ENCODE results near the gene MRPS24. TPM values are rescaled to one million over a fixed set of nuclear protein-coding genes. Genes with fewer than 3 reads are reported as not detected.

Gene MRPS24
- total and polyA plus RNA-seq, 2 donors (not counting 3 experiments of a cell fraction or from before 2014, with no cell fraction given), result 105 to 279 TPM

GRCh38 chr7:43873300-43873699, 4.0 kb upstream of the MRPS24 start:
- intact Hi-C loops (cut with micrococcal nuclease), result no loop called here
- DNase-seq (ENCODE audit: low read depth, low spot score), result no peak
- BruUV-seq (replicated peaks), result no TSS peak

More at GRCh38 chr7:43873300-43873699, 4.0 kb upstream of the MRPS24 start:
- peaks cover 0 to 20% of the 10 kb centered on the region in 2 experiments for H3K36me3 ChIP-seq (ENCODE audit: control insufficient read depth in 2 of 2, extremely low read depth in 1 of 2, insufficient read depth in 2 of 2, low read length in 2 of 2)
- no peak overlapping the region for H3K27ac ChIP-seq (ENCODE audit: insufficient read depth, low read depth, low read length)
- peaks cover 12% of the 10 kb centered on the region for H3K4me1 ChIP-seq (ENCODE audit: control insufficient read depth, extremely low read depth, insufficient read depth, low read length)
- no peaks in the 10 kb centered on the region for H3K9me3 ChIP-seq (replicated peaks; ENCODE audit: control insufficient read depth, insufficient read depth, low read length)
- H3K4me3 ChIP-seq (replicated peaks in 1 of 3; ENCODE audit: insufficient read depth in 1 of 3, low read depth in 1 of 3, low read length in 3 of 3), result no peak overlapping the region
- H3K27me3 ChIP-seq (ENCODE audit: control insufficient read depth in 2 of 2, insufficient read depth in 2 of 2, low read length in 2 of 2), result no peaks in the 10 kb centered on the region
- ChIA-PET CTCF (interaction anchor here (1.2 kb wide), 1 partner anchor 290 kb away, joined by 3 read pairs; the partner anchor contains the start of gene STK17A), POLR2A (no interaction called here)
- H2AFZ ChIP-seq (ENCODE audit: low read depth, low read length), result no peak overlapping the region
- no peak for FAIRE-seq
- no peaks in the 10 kb centered on the region for H4K20me1 ChIP-seq (replicated peaks; ENCODE audit: control insufficient read depth, extremely low read depth, insufficient read depth, low read length)
- dilution Hi-C loops (cut with MboI; ENCODE audit: extremely low pct_ligation_motif_present, low sequenced_read_pairs), result no loop called here
- H3K4me2 ChIP-seq (ENCODE audit: insufficient read depth, low read length), result no peak overlapping the region
- H3K79me2 ChIP-seq (ENCODE audit: control insufficient read depth, insufficient read depth, low read length), result peaks cover 6% of the 10 kb centered on the region
- no peaks in the 10 kb centered on the region for H3K9me1 ChIP-seq (replicated peaks; ENCODE audit: control insufficient read depth, extremely low read depth, insufficient read depth, low read length)
- H3K9ac ChIP-seq (replicated peaks; ENCODE audit: extremely low read depth, insufficient read depth, low read length), result no peak overlapping the region
- TF ChIP-seq JUN (IDR thresholded peaks at IDR 0.05; ENCODE audit: borderline replicate concordance, insufficient read depth, insufficient read length, low read depth) (no peak), CTCF (IDR thresholded peaks at IDR 0.05; ENCODE audit: extremely low read depth in 1 of 2, insufficient read depth in 1 of 2, low read depth in 1 of 2, low read length in 2 of 2) (no peak), POLR2AphosphoS5 (IDR thresholded peaks at IDR 0.05; ENCODE audit: insufficient read depth, low read depth, low read length) (no peak), POLR2A (IDR thresholded peaks at IDR 0.05; ENCODE audit: low read depth, low read length) (no peak), MAX (IDR thresholded peaks at IDR 0.05; ENCODE audit: insufficient read depth, insufficient read length) (no peak), MYC (IDR thresholded peaks at IDR 0.05; ENCODE audit: low read depth, low read length) (no peak), FOS (IDR thresholded peaks at IDR 0.05; ENCODE audit: borderline replicate concordance, insufficient read depth, low read length) (no peak), GATA2 (IDR thresholded peaks at IDR 0.05; ENCODE audit: insufficient read depth, insufficient read length, low read depth, low read length) (no peak), EZH2 (IDR thresholded peaks at IDR 0.05; ENCODE audit: borderline replicate concordance, low read depth, low read length, severe bottlenecking) (no peak)
